Measurements from ENCODE around the gene CPNE9.
"Not testable (repeated sequence)": the region's sequence is repeated elsewhere in the genome, so short reads cannot be mapped to it uniquely, and the experiment has no call there.

The CPNE9 gene

GRCh38 chr3:9749645-9750555 is 46.3 kb downstream of the CPNE9 start, which contains the start of gene OGG1:
Gene OGG1 (plus strand): TSS chr3:9749952. CDS start chr3:9750287, 335 bp downstream.
- no peak for DNase-seq

GRCh38 chr3:9750556-9751411 is 47.2 kb downstream of the CPNE9 start:
- DNase-seq = no peak

DNA sequence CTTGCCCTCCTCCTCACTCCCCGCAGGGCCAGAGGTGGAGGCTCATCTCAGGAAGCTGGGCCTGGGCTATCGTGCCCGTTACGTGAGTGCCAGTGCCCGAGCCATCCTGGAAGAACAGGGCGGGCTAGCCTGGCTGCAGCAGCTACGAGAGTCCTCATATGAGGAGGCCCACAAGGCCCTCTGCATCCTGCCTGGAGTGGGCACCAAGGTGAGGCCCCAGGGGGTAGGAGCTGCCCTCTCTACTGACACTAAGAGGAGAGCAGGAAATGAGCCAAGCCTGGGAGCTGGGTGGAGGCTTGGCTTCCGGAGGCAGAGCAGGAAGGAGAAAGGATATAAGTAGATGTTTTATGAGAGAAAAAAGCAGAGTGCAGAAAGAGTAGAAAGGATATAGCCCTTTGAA is 51.0 kb downstream of the CPNE9 start:
- no peak for DNase-seq

DNA sequence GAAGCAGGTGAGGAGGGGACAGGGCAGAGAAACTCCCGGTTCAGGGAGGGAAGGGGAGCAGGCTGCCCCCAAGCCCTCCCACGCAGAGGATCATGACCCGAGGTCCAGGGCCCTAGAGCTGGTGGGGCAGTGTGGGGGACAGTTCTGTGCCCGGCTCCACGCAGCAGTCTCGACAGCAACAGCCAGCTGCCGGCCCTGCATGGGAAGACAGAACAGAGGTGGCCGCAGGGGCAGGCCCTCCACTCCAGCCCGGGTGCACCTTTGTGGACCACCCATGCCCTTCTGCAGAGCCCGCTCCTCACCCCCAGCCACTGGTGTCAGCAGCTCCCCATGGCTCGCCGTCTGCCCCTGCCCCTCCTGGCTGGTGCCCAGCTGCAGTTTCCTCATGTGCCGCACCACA is 53.8 kb downstream of the CPNE9 start:
- no peak for DNase-seq

- DNase-seq = no peak
Observed at GRCh38 chr3:9760779-9761505, 57.3 kb downstream of the CPNE9 start.

GRCh38 chr3:9761919-9762318 is 58.3 kb downstream of the CPNE9 start:
- no peak for DNase-seq

DNA sequence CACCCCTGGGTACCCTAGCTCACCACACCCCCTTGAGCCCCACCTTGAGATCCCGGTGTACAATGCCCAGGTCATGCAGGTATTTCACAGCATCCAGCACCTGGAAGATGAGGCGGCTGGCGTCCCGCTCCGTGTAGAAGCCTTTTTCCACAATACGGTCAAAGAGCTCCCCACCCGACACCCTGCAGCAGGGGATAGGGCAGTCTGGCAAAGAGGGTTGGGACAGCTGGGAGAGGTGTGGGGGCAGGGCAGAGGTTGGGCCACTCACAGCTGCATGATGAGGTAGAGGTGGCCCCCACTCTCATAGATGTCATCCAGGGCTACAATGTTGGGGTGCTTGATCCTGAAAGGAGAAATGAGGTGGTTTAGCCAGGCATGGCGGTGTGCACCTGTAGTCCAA is 59.2 kb downstream of the CPNE9 start:
- no peak for DNase-seq

GRCh38 chr3:9765865-9766264 is 62.2 kb downstream of the CPNE9 start:
- DNase-seq = no peak

- DNase-seq = no peak
Observed at GRCh38 chr3:9767418-9767817, 63.8 kb downstream of the CPNE9 start.

- no peak for DNase-seq
Observed at GRCh38 chr3:9768141-9768775, 64.6 kb downstream of the CPNE9 start.

GRCh38 chr3:9769012-9769411 is 65.4 kb downstream of the CPNE9 start:
- DNase-seq = no peak

- no peak for DNase-seq
Observed at GRCh38 chr3:9769426-9770275, 66.0 kb downstream of the CPNE9 start, which contains the start of gene CAMK1. Gene CAMK1 (minus strand): TSS chr3:9769947. CDS start chr3:9767749, 2,198 bp downstream.

GRCh38 chr3:9770276-9770812 is 66.7 kb downstream of the CPNE9 start:
- DNase-seq = no peak

- DNase-seq = not testable (repeated sequence)
Observed at GRCh38 chr3:9771007-9771406, 67.4 kb downstream of the CPNE9 start.

DNA sequence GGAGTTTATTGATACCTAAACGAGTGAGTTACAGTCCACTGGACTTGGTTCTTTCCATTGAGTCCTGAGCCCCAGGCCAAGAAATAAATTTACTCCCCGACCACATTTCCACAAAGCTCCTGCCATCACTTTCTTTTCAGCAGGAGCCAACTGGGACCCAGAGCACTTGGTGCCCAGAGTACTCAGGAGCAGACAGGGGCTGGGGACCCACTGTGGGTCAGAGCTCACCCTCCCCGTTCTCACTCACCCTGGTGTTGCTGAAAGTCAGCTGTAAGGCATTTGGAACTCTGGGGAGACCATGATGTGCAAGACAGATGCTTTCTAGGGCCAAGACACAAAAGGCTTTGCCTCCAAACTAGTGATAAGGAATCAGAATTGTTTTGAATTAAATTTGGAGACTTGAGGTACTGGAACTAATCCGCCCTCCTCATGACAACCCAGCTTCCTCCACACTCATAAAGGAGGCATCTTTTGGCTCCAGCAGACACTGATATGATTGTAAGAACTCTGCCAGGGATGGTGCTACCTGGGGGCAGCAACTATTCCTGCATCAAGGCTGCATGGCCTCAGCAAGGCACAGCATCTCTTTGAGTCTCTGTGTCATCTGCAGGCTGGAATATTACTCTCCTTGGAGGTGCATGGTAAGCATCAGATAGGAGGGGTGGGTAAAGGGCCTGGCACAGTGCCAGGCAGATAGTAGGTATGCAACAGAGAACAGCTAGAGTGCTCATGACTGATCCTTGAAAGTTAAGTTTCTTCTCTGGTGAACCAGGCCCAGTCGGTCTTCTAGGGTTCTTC is 73.5 kb downstream of the CPNE9 start:
- no peak for DNase-seq

- DNase-seq = no peak
Observed at GRCh38 chr3:9777694-9778021, 74.0 kb downstream of the CPNE9 start.

DNA sequence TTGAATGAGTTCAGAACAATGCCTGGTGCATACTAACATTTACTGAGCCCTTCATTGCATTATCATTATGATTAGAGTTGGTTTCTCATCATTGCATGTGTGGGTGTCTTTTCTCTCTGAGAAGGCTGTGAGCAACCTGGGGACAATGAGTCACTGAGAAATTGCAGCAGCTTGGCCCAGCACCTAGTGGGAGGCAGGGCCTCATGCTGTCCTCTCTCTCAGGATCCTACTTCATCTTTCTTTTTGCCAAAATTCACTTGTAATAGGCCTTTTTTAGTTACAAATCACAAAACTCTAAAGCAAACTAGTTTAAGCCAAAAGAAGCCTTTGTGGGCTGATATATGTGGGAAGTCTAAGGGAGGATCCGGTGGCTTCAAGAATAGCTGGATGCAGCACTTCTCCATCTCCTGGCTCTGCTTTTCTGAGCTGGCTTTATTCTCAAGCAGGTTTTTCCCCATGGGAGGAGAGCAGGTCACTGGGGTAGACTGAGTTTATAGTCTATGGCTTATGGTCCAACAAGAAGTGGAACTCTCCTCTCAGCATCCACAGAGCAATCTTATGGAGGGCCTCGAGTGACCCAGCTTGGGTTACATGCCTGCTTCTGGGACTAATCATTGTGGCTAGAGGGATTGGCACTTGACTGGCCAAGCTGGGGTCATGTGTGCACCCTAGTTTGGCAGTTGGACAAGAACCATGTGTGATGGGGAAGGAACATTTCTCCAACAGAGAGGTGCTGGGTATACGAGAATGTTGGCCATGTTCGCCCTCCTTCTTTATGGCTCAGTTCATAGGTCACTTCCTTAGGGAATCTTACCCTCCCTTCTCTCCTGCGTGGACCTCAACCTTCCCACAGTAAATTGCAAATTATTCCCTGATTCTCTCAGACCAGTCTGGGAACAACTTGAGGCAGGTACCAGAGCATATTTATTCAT is 74.8 kb downstream of the CPNE9 start:
- no peak for DNase-seq

- DNase-seq = no peak
Observed at GRCh38 chr3:9779075-9779593, 75.5 kb downstream of the CPNE9 start.

All from cortex of kidney (tissue), 1 donor.